HS-27A (cell line): Measurements from ENCODE around the gene FAM217A.
"Not testable (repeated sequence)": the region's sequence is repeated elsewhere in the genome, so short reads cannot be mapped to it uniquely, and the experiment has no call there.

ENCODE experiments used
- DNase-seq: peaks from one replicate; pipeline ENCODE4 v3.0.0-alpha.2; 2012; ENCODE audit warnings: low read depth, missing footprints

The FAM217A gene

GRCh38 chr6:4078691-4079471, at the start of gene FAM217A:
FAM217A (minus strand) TSS chr6:4079137; CDS start chr6:4077414, 1,723 bp downstream.
- DNase-seq: no peak

GRCh38 chr6:4128072-4128471, 49.1 kb upstream of the FAM217A start:
- DNase-seq: no peak

GRCh38 chr6:4125933-4126864, 47.3 kb upstream of the FAM217A start:
- DNase-seq: no peak

GRCh38 chr6:4125500-4125899, 46.6 kb upstream of the FAM217A start:
- no peak for DNase-seq

GRCh38 chr6:4124351-4124750, 45.4 kb upstream of the FAM217A start:
- no peak for DNase-seq

GRCh38 chr6:4115741-4116140, 36.8 kb upstream of the FAM217A start:
- no peak for DNase-seq

- DNase-seq: no peak
These were observed 35.2 kb upstream of the FAM217A start for GRCh38 chr6:4114123-4114522.

- no peak for DNase-seq
These were observed 34.7 kb upstream of the FAM217A start for GRCh38 chr6:4113649-4114048.

GRCh38 chr6:4112366-4112765, 33.4 kb upstream of the FAM217A start:
- no peak for DNase-seq

- DNase-seq: not testable (repeated sequence)
These were observed 30.5 kb upstream of the FAM217A start for GRCh38 chr6:4109363-4109815.

- DNase-seq: no peak
These were observed 29.7 kb upstream of the FAM217A start for GRCh38 chr6:4108561-4109093.

- DNase-seq: no peak
These were observed 28.9 kb upstream of the FAM217A start for GRCh38 chr6:4107873-4108272.

GRCh38 chr6:4105980-4106536, 27.1 kb upstream of the FAM217A start:
- no peak for DNase-seq

GRCh38 chr6:4103929-4104328, 25.0 kb upstream of the FAM217A start:
- no peak for DNase-seq

GRCh38 chr6:4102687-4103244, 23.8 kb upstream of the FAM217A start:
- DNase-seq: no peak

- DNase-seq: no peak
These were observed 22.4 kb upstream of the FAM217A start for GRCh38 chr6:4101298-4101697.

- DNase-seq: no peak
These were observed 21.7 kb upstream of the FAM217A start for GRCh38 chr6:4100655-4101054.

- no peak for DNase-seq
These were observed 14.4 kb upstream of the FAM217A start for GRCh38 chr6:4093288-4093687.

GRCh38 chr6:4091941-4092340, 13.0 kb upstream of the FAM217A start:
- no peak for DNase-seq

GRCh38 chr6:4090043-4090442, 11.1 kb upstream of the FAM217A start:
- DNase-seq: not testable (repeated sequence)

GRCh38 chr6:4088704-4089103, 9.8 kb upstream of the FAM217A start:
- no peak for DNase-seq

GRCh38 chr6:4085332-4085700, 6.4 kb upstream of the FAM217A start:
- DNase-seq: no peak
